Activated T-cell treated with anti-CD3 and anti-CD28 coated beads, Interleukin-2, amount 50 U/mL, for 4 hours (primary cell): ENCODE measurements around the gene STARD8. TPM values are rescaled to one million over a fixed set of nuclear protein-coding genes. Genes with fewer than 3 reads are reported as not detected.

Source experiments
- ATAC-seq, 2 donors: fragments of 200-7000 bp; cut with Tn5 transposase; one replicate each; pipeline ENCODE4 v1.10.0; 2021
- DNase-seq: peaks from one replicate; pipeline ENCODE4 v3.0.0-alpha.2; 2020
- H3K27me3 Mint-ChIP-seq: one replicate; pipeline ENCODE4 v1.8.0; 2021; ENCODE audit warnings: low read depth, mixed read lengths
- H3K36me3 Mint-ChIP-seq: one replicate; pipeline ENCODE4 v1.8.0; 2022; ENCODE audit warnings: mixed read lengths; ENCODE audit not compliant: insufficient read depth
- H3K4me1 Mint-ChIP-seq: one replicate; pipeline ENCODE4 v1.8.0; 2021; ENCODE audit warnings: low read depth, mixed read lengths
- H3K4me3 Mint-ChIP-seq: one replicate; pipeline ENCODE4 v1.8.0; 2021; ENCODE audit warnings: mild to moderate bottlenecking, moderate library complexity, mixed read lengths
- H3K9me3 Mint-ChIP-seq: one replicate; pipeline ENCODE4 v1.8.0; 2021; ENCODE audit warnings: mixed read lengths
- total RNA-seq, 3 donors: library from RNA; stranded (reverse); gene quantifications; one replicate each; pipeline ENCODE4 v1.2.1, GENCODE V29; 2021

STARD8 gene
- total RNA-seq, 3 donors from 2014 or later, result 0.11 to 0.19 (median 0.18) TPM

- Mint-ChIP-seq H3K9me3 (no peaks in the 10 kb centered on the region), H3K36me3 (no peaks in the 10 kb centered on the region), H3K4me3 (no peak overlapping the region), H3K27me3 (no peaks in the 10 kb centered on the region), H3K4me1 (no peaks in the 10 kb centered on the region)
- ATAC-seq (no peak), DNase-seq (no peak)
These were observed 61.2 kb downstream of the STARD8 start for GRCh38 chrX:68708503-68709290.

GRCh38 chrX:68710870-68711576 is 63.6 kb downstream of the STARD8 start:
- DNase-seq, result no peak
- Mint-ChIP-seq H3K9me3 (no peaks in the 10 kb centered on the region), H3K4me1 (no peaks in the 10 kb centered on the region), H3K4me3 (no peak overlapping the region), H3K27me3 (no peaks in the 10 kb centered on the region), H3K36me3 (no peaks in the 10 kb centered on the region)
- no peak for ATAC-seq

GRCh38 chrX:68711845-68712244 is 64.4 kb downstream of the STARD8 start:
- H3K36me3 Mint-ChIP-seq, result no peaks in the 10 kb centered on the region
- DNase-seq (no peak), ATAC-seq (no peak)
- H3K4me3 Mint-ChIP-seq, result no peak overlapping the region
- H3K4me1 Mint-ChIP-seq, result no peaks in the 10 kb centered on the region
- H3K27me3 Mint-ChIP-seq, result no peaks in the 10 kb centered on the region
- no peaks in the 10 kb centered on the region for H3K9me3 Mint-ChIP-seq

GRCh38 chrX:68714856-68715255 is 67.4 kb downstream of the STARD8 start:
- no peaks in the 10 kb centered on the region for H3K9me3 Mint-ChIP-seq
- no peak overlapping the region for H3K4me3 Mint-ChIP-seq
- DNase-seq (no peak), ATAC-seq (no peak)
- no peaks in the 10 kb centered on the region for H3K4me1 Mint-ChIP-seq
- no peaks in the 10 kb centered on the region for H3K36me3 Mint-ChIP-seq
- H3K27me3 Mint-ChIP-seq, result no peaks in the 10 kb centered on the region

- ATAC-seq (no peak), DNase-seq (no peak)
- H3K4me1 Mint-ChIP-seq, result no peaks in the 10 kb centered on the region
- H3K9me3 Mint-ChIP-seq, result no peaks in the 10 kb centered on the region
- H3K4me3 Mint-ChIP-seq, result no peak overlapping the region
- H3K36me3 Mint-ChIP-seq, result no peaks in the 10 kb centered on the region
- no peaks in the 10 kb centered on the region for H3K27me3 Mint-ChIP-seq
These were observed 69.7 kb downstream of the STARD8 start for GRCh38 chrX:68717196-68717595.

GRCh38 chrX:68717663-68718442 is 70.4 kb downstream of the STARD8 start:
- H3K27me3 Mint-ChIP-seq, result no peaks in the 10 kb centered on the region
- no peak overlapping the region for H3K4me3 Mint-ChIP-seq
- ATAC-seq (no peak), DNase-seq (no peak)
- no peaks in the 10 kb centered on the region for H3K36me3 Mint-ChIP-seq
- no peaks in the 10 kb centered on the region for H3K4me1 Mint-ChIP-seq
- H3K9me3 Mint-ChIP-seq, result no peaks in the 10 kb centered on the region

- no peak overlapping the region for H3K4me3 Mint-ChIP-seq
- no peaks in the 10 kb centered on the region for H3K4me1 Mint-ChIP-seq
- no peaks in the 10 kb centered on the region for H3K9me3 Mint-ChIP-seq
- no peak for DNase-seq
- H3K27me3 Mint-ChIP-seq, result no peaks in the 10 kb centered on the region
- H3K36me3 Mint-ChIP-seq, result no peaks in the 10 kb centered on the region
- no peak for ATAC-seq
These were observed 71.0 kb downstream of the STARD8 start for GRCh38 chrX:68718443-68718820.

- no peaks in the 10 kb centered on the region for H3K27me3 Mint-ChIP-seq
- ATAC-seq (no peak), DNase-seq (no peak)
- H3K4me3 Mint-ChIP-seq, result no peak overlapping the region
- no peaks in the 10 kb centered on the region for H3K9me3 Mint-ChIP-seq
- no peaks in the 10 kb centered on the region for H3K36me3 Mint-ChIP-seq
- no peaks in the 10 kb centered on the region for H3K4me1 Mint-ChIP-seq
These were observed 71.9 kb downstream of the STARD8 start for GRCh38 chrX:68719181-68719903.

- H3K36me3 Mint-ChIP-seq, result no peaks in the 10 kb centered on the region
- H3K4me1 Mint-ChIP-seq, result no peaks in the 10 kb centered on the region
- ATAC-seq (peak in 1 of 2 donors; percentile 26), DNase-seq (no peak)
- no peak overlapping the region for H3K4me3 Mint-ChIP-seq
- no peaks in the 10 kb centered on the region for H3K27me3 Mint-ChIP-seq
- no peaks in the 10 kb centered on the region for H3K9me3 Mint-ChIP-seq
These were observed 72.6 kb downstream of the STARD8 start for GRCh38 chrX:68719904-68720614.

GRCh38 chrX:68720851-68721250 is 73.4 kb downstream of the STARD8 start:
- no peaks in the 10 kb centered on the region for H3K36me3 Mint-ChIP-seq
- no peak for ATAC-seq

GRCh38 chrX:68721546-68721945 is 74.1 kb downstream of the STARD8 start:
- DNase-seq (no peak), ATAC-seq (no peak)
- no peaks in the 10 kb centered on the region for H3K9me3 Mint-ChIP-seq
- H3K36me3 Mint-ChIP-seq, result no peaks in the 10 kb centered on the region
- H3K27me3 Mint-ChIP-seq, result peaks cover 2% of the 10 kb centered on the region
- no peaks in the 10 kb centered on the region for H3K4me1 Mint-ChIP-seq
- no peak overlapping the region for H3K4me3 Mint-ChIP-seq

More at GRCh38 chrX:68720851-68721250, 73.4 kb downstream of the STARD8 start:
- Mint-ChIP-seq H3K27me3 (peaks cover 2% of the 10 kb centered on the region), H3K4me3 (no peak overlapping the region), H3K4me1 (no peaks in the 10 kb centered on the region), H3K9me3 (no peaks in the 10 kb centered on the region)
- DNase-seq, result no peak

- H3K4me1 Mint-ChIP-seq, result no peaks in the 10 kb centered on the region
- H3K9me3 Mint-ChIP-seq, result no peaks in the 10 kb centered on the region
- no peak overlapping the region for H3K4me3 Mint-ChIP-seq
- ATAC-seq (no peak), DNase-seq (no peak)
- H3K36me3 Mint-ChIP-seq, result no peaks in the 10 kb centered on the region
- peaks cover 2% of the 10 kb centered on the region for H3K27me3 Mint-ChIP-seq
These were observed 74.8 kb downstream of the STARD8 start for GRCh38 chrX:68721991-68722860.
